Activated CD8-positive, alpha-beta T cell treated with anti-CD3 and anti-CD28 coated beads, Interleukin-2, amount 10 ng/mL, durations not matched to agents 7 days and 5 days (primary cell): ENCODE measurements around the gene ANKS1A. TPM values are rescaled to one million over a fixed set of nuclear protein-coding genes. Genes with fewer than 3 reads are reported as not detected.
"Not testable (repeated sequence)": the region's sequence is repeated elsewhere in the genome, so short reads cannot be mapped to it uniquely, and the experiment has no call there.

ENCODE experiments used
- ATAC-seq: fragments of 150-1000 bp; cut with Tn5 transposase; one replicate; pipeline ENCODE4 v1.10.0; 2021; ENCODE audit warnings: moderate library complexity
- CTCF ChIA-PET: fragments of 350-600 bp; sonication (Branson Sonifier 250); formaldehyde crosslinking; loops from one replicate; lab custom pipeline; 2021; ENCODE audit warnings: antibody characterized with exemption; lab: Charles Lee
- POLR2A ChIA-PET: fragments of 350-600 bp; sonication (Branson Sonifier 250); formaldehyde crosslinking; loops from one replicate; lab custom pipeline; 2021; ENCODE audit warnings: antibody characterized with exemption; lab: Charles Lee
- DNase-seq: peaks from one replicate; pipeline ENCODE4 v3.0.0-alpha.2; 2020
- H3K27ac Mint-ChIP-seq: one replicate; pipeline ENCODE4 v1.8.0; 2021; ENCODE audit warnings: mild to moderate bottlenecking, mixed read lengths
- H3K27me3 Mint-ChIP-seq: one replicate; pipeline ENCODE4 v1.8.0; 2021; ENCODE audit warnings: low read depth, mixed read lengths
- H3K36me3 Mint-ChIP-seq: one replicate; pipeline ENCODE4 v1.8.0; 2021; ENCODE audit warnings: low read depth, mixed read lengths
- H3K4me1 Mint-ChIP-seq: one replicate; pipeline ENCODE4 v1.8.0; 2021; ENCODE audit warnings: low read depth, mixed read lengths
- H3K4me3 Mint-ChIP-seq: one replicate; pipeline ENCODE4 v1.8.0; 2021; ENCODE audit warnings: mild to moderate bottlenecking, mixed read lengths
- H3K9me3 Mint-ChIP-seq: one replicate; pipeline ENCODE4 v1.8.0; 2022; ENCODE audit warnings: mixed read lengths; ENCODE audit not compliant: insufficient read depth
- total RNA-seq, 2 experiments: library from RNA; stranded (reverse); gene quantifications; one replicate each; pipeline ENCODE4 v1.2.3, GENCODE V29; 2021

Gene ANKS1A
- total RNA-seq, 2 experiments from 2014 or later: 5.3 to 5.8 TPM

DNA sequence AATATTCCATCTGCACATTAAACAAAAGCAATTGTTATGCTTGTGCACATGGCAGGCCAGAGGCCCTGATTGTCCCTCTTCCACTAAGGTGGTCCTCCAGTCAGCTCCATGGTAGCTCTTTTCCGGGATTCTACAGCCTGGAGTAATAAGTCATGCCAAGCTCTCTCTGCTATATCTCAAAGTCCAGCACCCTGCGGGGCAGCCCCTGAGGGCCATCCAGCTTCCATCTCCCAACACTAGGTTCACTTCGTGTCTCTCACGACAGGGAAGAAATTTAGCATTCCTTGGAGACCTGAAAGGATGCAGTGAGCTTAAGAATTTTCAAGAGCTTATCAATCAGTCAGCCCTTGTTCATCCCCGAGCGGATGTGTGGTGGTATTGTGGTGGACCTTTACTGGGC is 112.3 kb downstream of the ANKS1A start:
- POLR2A ChIA-PET, ATAC-seq: not testable (repeated sequence)
- CTCF ChIA-PET: interaction anchor here (0.8 to 0.9 kb wide), 2 partner anchors 15 kb away, joined by 3 to 4 read pairs; no protein-coding TSS in a partner anchor

DNA sequence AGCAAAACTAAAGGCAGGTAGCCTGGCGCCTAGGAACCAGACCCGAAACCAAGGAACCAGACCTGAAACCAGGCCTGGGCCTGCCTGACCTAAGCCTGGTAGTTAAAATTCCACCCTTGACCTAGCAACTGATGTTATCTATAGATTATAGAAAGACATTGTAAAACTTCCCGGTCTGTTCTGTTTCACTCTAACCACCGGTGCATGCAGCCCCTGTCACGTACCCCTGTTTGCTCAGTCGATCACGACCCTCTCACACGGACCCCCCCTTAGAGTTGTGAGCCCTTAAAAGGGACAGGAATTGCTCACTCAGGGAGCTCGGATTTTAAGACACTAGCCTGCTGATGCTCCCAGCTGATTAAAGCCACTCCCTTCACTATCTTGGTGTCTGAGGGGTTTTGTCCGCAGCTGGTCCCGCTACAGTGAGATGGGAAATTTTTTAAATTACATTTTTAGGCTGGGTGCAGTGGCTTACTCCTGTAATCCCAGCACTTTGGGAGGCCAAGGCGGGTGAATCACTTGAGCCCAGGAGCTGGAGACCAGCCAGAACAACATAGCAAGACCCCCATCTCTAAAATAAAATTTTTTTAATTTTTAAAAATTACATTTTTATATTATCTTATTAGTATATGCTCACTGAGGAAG is 115.0 kb downstream of the ANKS1A start:
- CTCF ChIA-PET, H3K4me3 Mint-ChIP-seq, H3K27me3 Mint-ChIP-seq, H3K36me3 Mint-ChIP-seq, ATAC-seq, H3K4me1 Mint-ChIP-seq, DNase-seq, H3K9me3 Mint-ChIP-seq, H3K27ac Mint-ChIP-seq: not testable (repeated sequence)
- POLR2A ChIA-PET: interaction anchor here (0.6 kb wide), 1 partner anchor 1456 kb away, joined by 3 read pairs; no protein-coding TSS in a partner anchor

More for the DNA sequence above, 112.3 kb downstream of the ANKS1A start:
- H3K9me3 Mint-ChIP-seq, H3K27me3 Mint-ChIP-seq, DNase-seq, H3K36me3 Mint-ChIP-seq, H3K4me3 Mint-ChIP-seq, H3K4me1 Mint-ChIP-seq, H3K27ac Mint-ChIP-seq: not testable (repeated sequence)

- Mint-ChIP-seq H3K27me3 (no peaks in the 10 kb centered on the region), H3K9me3 (no peaks in the 10 kb centered on the region), H3K36me3 (no peaks in the 10 kb centered on the region), H3K27ac (no peak overlapping the region), H3K4me1 (peaks cover 4% of the 10 kb centered on the region), H3K4me3 (no peak overlapping the region)
- ATAC-seq (no peak), DNase-seq (no peak)
- CTCF ChIA-PET: no interaction called here
- POLR2A ChIA-PET: no interaction called here
These were observed 118.0 kb downstream of the ANKS1A start for GRCh38 chr6:35007016-35007415.

DNA sequence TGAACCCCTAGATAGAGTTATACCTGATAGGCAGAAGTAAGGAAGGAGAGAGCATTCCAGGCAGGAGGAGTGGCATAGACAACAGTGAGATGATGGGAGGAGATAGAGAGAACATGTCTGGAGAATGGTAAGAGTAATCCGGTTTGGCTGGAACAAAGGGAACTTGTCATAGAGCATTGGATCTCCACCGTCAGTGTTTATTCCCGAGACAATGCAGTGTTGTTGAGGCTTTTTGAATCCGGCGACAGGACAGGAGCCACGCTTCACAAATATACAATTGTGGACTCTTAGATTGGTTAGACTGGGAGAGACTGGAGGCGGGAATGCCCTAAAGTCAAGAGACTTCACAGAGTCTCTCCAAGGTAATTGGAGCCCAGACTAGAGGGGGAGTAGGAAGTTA is 119.8 kb downstream of the ANKS1A start:
- no peaks in the 10 kb centered on the region for H3K36me3 Mint-ChIP-seq
- ATAC-seq: no peak
- H3K27ac Mint-ChIP-seq: no peak overlapping the region
- H3K4me3 Mint-ChIP-seq: no peak overlapping the region
- CTCF ChIA-PET: interaction anchor here (1.0 kb wide), 1 partner anchor 22 kb away, joined by 4 read pairs; no protein-coding TSS in a partner anchor
- POLR2A ChIA-PET: no interaction called here
- H3K9me3 Mint-ChIP-seq: no peaks in the 10 kb centered on the region
- H3K27me3 Mint-ChIP-seq: no peaks in the 10 kb centered on the region
- H3K4me1 Mint-ChIP-seq: peaks cover 4% of the 10 kb centered on the region
- no peak for DNase-seq

- POLR2A ChIA-PET: no interaction called here
- Mint-ChIP-seq H3K36me3 (no peaks in the 10 kb centered on the region), H3K27ac (no peak overlapping the region), H3K4me1 (peaks cover 4% of the 10 kb centered on the region), H3K27me3 (no peaks in the 10 kb centered on the region), H3K4me3 (no peak overlapping the region), H3K9me3 (no peaks in the 10 kb centered on the region)
- DNase-seq: no peak
- CTCF ChIA-PET: interaction anchor here (0.9 to 2.6 kb wide), 6 partner anchors 12 to 229 kb away, joined by 3 to 12 read pairs (median 6); no protein-coding TSS in a partner anchor
- no peak for ATAC-seq
These were observed 122.3 kb downstream of the ANKS1A start for GRCh38 chr6:35011096-35012041.

- DNase-seq (no peak), ATAC-seq (no peak)
- no peaks in the 10 kb centered on the region for H3K36me3 Mint-ChIP-seq
- H3K9me3 Mint-ChIP-seq: no peaks in the 10 kb centered on the region
- H3K27ac Mint-ChIP-seq: no peak overlapping the region
- POLR2A ChIA-PET: no interaction called here
- peaks cover 4% of the 10 kb centered on the region for H3K4me1 Mint-ChIP-seq
- H3K27me3 Mint-ChIP-seq: no peaks in the 10 kb centered on the region
- no peak overlapping the region for H3K4me3 Mint-ChIP-seq
- CTCF ChIA-PET: interaction anchor here (1.8 kb wide), 1 partner anchor 26 kb away, joined by 6 read pairs; no protein-coding TSS in a partner anchor
These were observed 124.6 kb downstream of the ANKS1A start for GRCh38 chr6:35013701-35014100.

DNA sequence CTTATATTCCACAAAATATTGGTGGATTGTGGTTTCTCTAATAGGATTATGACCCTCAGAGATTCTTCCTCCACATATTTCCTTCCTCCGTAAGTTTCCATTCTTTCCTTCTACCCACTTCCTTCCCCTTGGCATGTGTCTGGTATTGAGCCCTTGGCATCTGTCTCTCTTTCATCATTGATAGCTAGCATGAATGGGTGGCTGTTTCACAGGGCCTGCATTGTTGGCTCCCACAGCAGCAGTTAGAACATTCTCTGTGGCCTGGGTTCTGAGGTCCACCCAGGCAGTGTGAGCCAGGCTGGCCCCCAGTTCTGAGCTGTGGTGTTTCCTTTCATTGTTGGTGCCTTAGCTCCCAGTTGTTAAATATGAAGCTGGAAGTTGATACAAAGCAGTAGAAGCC is 125.3 kb downstream of the ANKS1A start:
- DNase-seq (no peak), ATAC-seq (no peak)
- H3K4me1 Mint-ChIP-seq: peaks cover 4% of the 10 kb centered on the region
- H3K4me3 Mint-ChIP-seq: no peak overlapping the region
- POLR2A ChIA-PET: no interaction called here
- H3K36me3 Mint-ChIP-seq: no peaks in the 10 kb centered on the region
- CTCF ChIA-PET: interaction anchor here (0.7 kb wide), 1 partner anchor 125 kb away, joined by 4 read pairs; no protein-coding TSS in a partner anchor
- no peaks in the 10 kb centered on the region for H3K27me3 Mint-ChIP-seq
- no peaks in the 10 kb centered on the region for H3K9me3 Mint-ChIP-seq
- no peak overlapping the region for H3K27ac Mint-ChIP-seq

- Mint-ChIP-seq H3K9me3 (no peaks in the 10 kb centered on the region), H3K27ac (no peak overlapping the region), H3K4me1 (peaks cover 4% of the 10 kb centered on the region), H3K4me3 (no peak overlapping the region), H3K36me3 (no peaks in the 10 kb centered on the region), H3K27me3 (no peaks in the 10 kb centered on the region)
- ChIA-PET CTCF (interaction anchor here (0.7 kb wide), 1 partner anchor 125 kb away, joined by 4 read pairs; no protein-coding TSS in a partner anchor), POLR2A (no interaction called here)
- DNase-seq (no peak), ATAC-seq (no peak)
These were observed 125.7 kb downstream of the ANKS1A start for GRCh38 chr6:35014786-35015185.

DNA sequence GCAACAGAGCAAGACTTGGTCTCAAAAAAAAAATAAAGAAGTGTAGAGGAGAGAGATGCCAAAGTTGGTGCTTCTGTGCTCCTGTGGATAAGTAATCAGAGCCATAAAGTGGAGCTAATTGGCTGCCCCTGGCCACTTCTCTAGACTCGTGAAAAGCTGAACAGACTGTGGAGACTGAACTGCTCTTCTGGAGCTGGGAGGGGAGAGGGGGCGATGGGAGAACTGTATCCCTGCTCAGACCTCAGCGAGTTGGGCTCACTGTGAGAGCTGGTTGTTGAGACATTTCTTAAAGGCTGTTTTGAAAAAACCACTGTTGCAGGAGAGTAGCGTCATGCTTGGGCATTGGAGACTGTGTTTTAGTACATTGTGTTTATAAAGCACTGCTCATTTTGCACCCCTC is 126.4 kb downstream of the ANKS1A start:
- H3K27me3 Mint-ChIP-seq: no peaks in the 10 kb centered on the region
- ChIA-PET CTCF (interaction anchor here (1.4 kb wide), 1 partner anchor 29 kb away, joined by 3 read pairs; no protein-coding TSS in a partner anchor), POLR2A (no interaction called here)
- ATAC-seq: no peak
- no peaks in the 10 kb centered on the region for H3K36me3 Mint-ChIP-seq
- H3K4me3 Mint-ChIP-seq: no peak overlapping the region
- no peaks in the 10 kb centered on the region for H3K9me3 Mint-ChIP-seq
- H3K4me1 Mint-ChIP-seq: peaks cover 4% of the 10 kb centered on the region
- H3K27ac Mint-ChIP-seq: no peak overlapping the region
- DNase-seq: no peak

- H3K27me3 Mint-ChIP-seq: no peaks in the 10 kb centered on the region
- peaks cover 3% of the 10 kb centered on the region for H3K4me1 Mint-ChIP-seq
- H3K36me3 Mint-ChIP-seq: no peaks in the 10 kb centered on the region
- ChIA-PET CTCF (interaction anchor here (1.4 kb wide), 1 partner anchor 29 kb away, joined by 3 read pairs; no protein-coding TSS in a partner anchor), POLR2A (no interaction called here)
- DNase-seq (no peak), ATAC-seq (no peak)
- H3K4me3 Mint-ChIP-seq: no peak overlapping the region
- H3K9me3 Mint-ChIP-seq: no peaks in the 10 kb centered on the region
- H3K27ac Mint-ChIP-seq: no peak overlapping the region
These were observed 126.9 kb downstream of the ANKS1A start for GRCh38 chr6:35015996-35016395.

DNA sequence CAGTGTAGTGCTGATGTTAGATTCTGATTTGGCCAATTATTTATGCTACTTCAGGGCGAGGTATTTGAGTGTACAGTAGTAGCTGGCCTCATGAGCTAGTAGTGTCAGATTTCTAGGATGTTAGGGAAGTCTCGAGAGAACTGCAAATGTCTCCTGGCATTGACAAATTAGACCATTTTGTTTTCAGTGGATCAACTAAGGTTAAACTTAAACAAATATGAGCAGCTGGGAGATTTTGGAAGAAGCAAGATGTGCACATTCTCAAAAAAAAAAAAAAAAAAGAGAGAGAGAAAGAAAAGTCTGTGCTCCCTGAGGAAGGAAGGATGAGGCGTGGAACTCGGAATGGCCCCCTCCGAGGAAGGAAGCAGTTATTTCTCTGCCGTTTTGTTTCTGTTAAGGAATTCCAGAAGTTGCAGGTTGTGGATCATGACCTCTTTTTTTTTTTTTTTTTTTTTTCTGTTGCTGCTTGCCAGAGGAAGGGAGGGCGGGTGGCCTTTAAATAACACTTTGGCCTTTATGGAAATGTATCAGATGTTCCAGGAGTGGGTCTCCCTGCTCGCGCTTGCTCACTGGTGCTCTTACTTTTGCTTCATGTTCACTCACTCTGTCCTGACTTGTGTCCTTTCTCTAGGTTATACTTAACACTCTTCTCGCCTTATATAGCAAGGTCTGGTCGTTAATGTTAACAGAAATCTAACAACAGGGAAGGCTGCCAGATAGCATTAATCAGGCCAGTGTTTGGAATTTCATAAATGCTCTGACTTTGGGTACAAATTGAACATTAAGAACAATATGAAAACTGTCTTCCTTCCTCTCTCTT is 127.7 kb downstream of the ANKS1A start:
- Mint-ChIP-seq H3K27ac (no peak overlapping the region), H3K36me3 (no peaks in the 10 kb centered on the region), H3K9me3 (no peaks in the 10 kb centered on the region), H3K27me3 (no peaks in the 10 kb centered on the region), H3K4me1 (no peaks in the 10 kb centered on the region), H3K4me3 (no peak overlapping the region)
- DNase-seq (no peak), ATAC-seq (no peak)
- ChIA-PET CTCF (interaction anchor here (1.4 kb wide), 1 partner anchor 30 kb away, joined by 3 read pairs; no protein-coding TSS in a partner anchor), POLR2A (no interaction called here)
